Urothelium cell line (cell line): Measurements from ENCODE around the gene KIF26A.
A peak's percentile ranks its signal among the peaks of the same experiment; 100 is the strongest.

Source experiments
- DNase-seq: peaks from one replicate; pipeline ENCODE4 v3.0.0; 2011; ENCODE audit warnings: low spot score, mixed read lengths
- FAIRE-seq: peaks from 2 replicates; lab custom pipeline; 2011; peaks lifted over from hg19 to GRCh38; lab: Jason Lieb, UNC

The KIF26A gene

GRCh38 chr14:104112609-104113571 is 25.5 kb upstream of the KIF26A start:
- FAIRE-seq: no peak
- no peak for DNase-seq

- DNase-seq (no peak), FAIRE-seq (no peak)
Measured at GRCh38 chr14:104113631-104114420, 24.6 kb upstream of the KIF26A start.

GRCh38 chr14:104114421-104115130 is 23.8 kb upstream of the KIF26A start:
- FAIRE-seq: no peak

GRCh38 chr14:104115131-104115600 is 23.2 kb upstream of the KIF26A start:
- DNase-seq (no peak), FAIRE-seq (no peak)

More at GRCh38 chr14:104114421-104115130, 23.8 kb upstream of the KIF26A start:
- no peak for DNase-seq

- DNase-seq (no peak), FAIRE-seq (no peak)
Measured at GRCh38 chr14:104115691-104116287, 22.6 kb upstream of the KIF26A start.

- no peak for FAIRE-seq
- peak; percentile 17 for DNase-seq
Measured at GRCh38 chr14:104116288-104116755, 22.1 kb upstream of the KIF26A start.

GRCh38 chr14:104116756-104117340 is 21.5 kb upstream of the KIF26A start:
- DNase-seq (peak; percentile 36), FAIRE-seq (no peak)

- DNase-seq: no peak
- no peak for FAIRE-seq
Measured at GRCh38 chr14:104117341-104118005, 20.9 kb upstream of the KIF26A start.

GRCh38 chr14:104118006-104118844 is 20.2 kb upstream of the KIF26A start:
- no peak for DNase-seq
- FAIRE-seq: no peak

- FAIRE-seq (no peak), DNase-seq (no peak)
Measured at GRCh38 chr14:104119119-104119487, 19.3 kb upstream of the KIF26A start.

- DNase-seq: no peak
- FAIRE-seq: no peak
Measured at GRCh38 chr14:104119488-104120251, 18.7 kb upstream of the KIF26A start.

- no peak for DNase-seq
- no peak for FAIRE-seq
Measured at GRCh38 chr14:104120281-104120741, 18.1 kb upstream of the KIF26A start.

- DNase-seq (no peak), FAIRE-seq (no peak)
Measured at GRCh38 chr14:104121142-104121541, 17.2 kb upstream of the KIF26A start.

GRCh38 chr14:104123879-104124278 is 14.5 kb upstream of the KIF26A start:
- FAIRE-seq (no peak), DNase-seq (no peak)

GRCh38 chr14:104125011-104125410 is 13.4 kb upstream of the KIF26A start:
- DNase-seq (no peak), FAIRE-seq (no peak)

- no peak for FAIRE-seq
Measured at GRCh38 chr14:104126753-104127152, 11.6 kb upstream of the KIF26A start.

GRCh38 chr14:104128981-104129380 is 9.4 kb upstream of the KIF26A start:
- DNase-seq (no peak), FAIRE-seq (no peak)

More at GRCh38 chr14:104126753-104127152, 11.6 kb upstream of the KIF26A start:
- no peak for DNase-seq

GRCh38 chr14:104129556-104129955 is 8.8 kb upstream of the KIF26A start:
- no peak for FAIRE-seq
- no peak for DNase-seq
